ENCODE results near the gene C1orf21. TPM values are rescaled to one million over a fixed set of nuclear protein-coding genes. Genes with fewer than 3 reads are reported as not detected.

Gene C1orf21
- total and polyA plus RNA-seq, 12 donors, result 20.6 to 76.7 (median 67.5) TPM

DNA sequence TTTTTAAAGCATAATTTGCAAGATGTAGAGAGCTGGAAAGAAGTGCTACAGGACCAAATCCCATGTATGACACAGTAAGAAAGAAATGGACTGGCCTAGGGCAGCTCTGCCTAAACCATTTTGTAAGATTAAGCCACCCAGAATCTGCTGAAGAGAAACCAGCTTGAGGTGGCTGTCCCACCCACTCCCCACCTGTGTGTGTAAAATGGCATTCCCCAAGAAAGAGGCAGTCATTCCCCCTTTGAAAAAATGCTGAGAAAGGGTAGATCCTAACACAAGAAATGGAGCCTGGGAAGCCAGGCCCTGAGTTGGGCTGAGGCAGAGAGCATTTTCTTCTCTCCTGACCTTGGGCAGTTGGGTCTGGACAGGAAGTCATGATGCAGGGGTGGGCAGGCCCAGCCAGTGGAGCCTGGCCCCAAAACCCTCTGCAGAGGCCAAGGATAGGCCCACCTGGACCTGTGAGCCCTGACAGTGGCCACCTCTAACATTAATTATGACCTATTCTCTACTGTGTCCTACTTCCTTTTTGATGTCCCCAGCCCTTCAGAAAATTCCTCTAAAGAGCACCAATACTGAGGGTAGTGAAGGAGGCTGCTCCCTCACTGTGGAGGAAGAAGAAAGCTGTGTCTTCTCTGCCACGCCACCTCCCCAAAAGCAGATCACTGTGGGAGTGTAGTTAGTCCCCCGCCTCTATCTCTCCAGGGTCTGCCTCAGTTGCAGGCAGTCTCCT lies 273.8 kb downstream of the C1orf21 start:
- 97 to 98% methylated on average over 2 of the region's 2 CpGs for WGBS, 2 donors
- Histone ChIP-seq H3K4me3 (no peak overlapping the region), H3K27ac (no peak overlapping the region), H3K36me3 (no peaks in the 10 kb centered on the region), H3K27me3 (no peaks in the 10 kb centered on the region), H3K9me3 (no peaks in the 10 kb centered on the region), H3K4me1 (peaks cover 0 to 14% (median 13%) of the 10 kb centered on the region in 9 donors)
- intact Hi-C loops (cut with DNase I), result loop anchor here (5.0 to 10.0 kb wide), 16 partner anchors 38 to 586 kb away; partner anchors contain the start of gene C1orf21 (in 7 of the 10)
- ATAC-seq, result no peak
- no peak for DNase-seq
- TF ChIP-seq, protein P1, sequence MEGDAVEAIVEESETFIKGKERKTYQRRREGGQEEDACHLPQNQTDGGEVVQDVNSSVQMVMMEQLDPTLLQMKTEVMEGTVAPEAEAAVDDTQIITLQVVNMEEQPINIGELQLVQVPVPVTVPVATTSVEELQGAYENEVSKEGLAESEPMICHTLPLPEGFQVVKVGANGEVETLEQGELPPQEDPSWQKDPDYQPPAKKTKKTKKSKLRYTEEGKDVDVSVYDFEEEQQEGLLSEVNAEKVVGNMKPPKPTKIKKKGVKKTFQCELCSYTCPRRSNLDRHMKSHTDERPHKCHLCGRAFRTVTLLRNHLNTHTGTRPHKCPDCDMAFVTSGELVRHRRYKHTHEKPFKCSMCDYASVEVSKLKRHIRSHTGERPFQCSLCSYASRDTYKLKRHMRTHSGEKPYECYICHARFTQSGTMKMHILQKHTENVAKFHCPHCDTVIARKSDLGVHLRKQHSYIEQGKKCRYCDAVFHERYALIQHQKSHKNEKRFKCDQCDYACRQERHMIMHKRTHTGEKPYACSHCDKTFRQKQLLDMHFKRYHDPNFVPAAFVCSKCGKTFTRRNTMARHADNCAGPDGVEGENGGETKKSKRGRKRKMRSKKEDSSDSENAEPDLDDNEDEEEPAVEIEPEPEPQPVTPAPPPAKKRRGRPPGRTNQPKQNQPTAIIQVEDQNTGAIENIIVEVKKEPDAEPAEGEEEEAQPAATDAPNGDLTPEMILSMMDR (IDR thresholded peaks at IDR 0.05), result no peak

DNA sequence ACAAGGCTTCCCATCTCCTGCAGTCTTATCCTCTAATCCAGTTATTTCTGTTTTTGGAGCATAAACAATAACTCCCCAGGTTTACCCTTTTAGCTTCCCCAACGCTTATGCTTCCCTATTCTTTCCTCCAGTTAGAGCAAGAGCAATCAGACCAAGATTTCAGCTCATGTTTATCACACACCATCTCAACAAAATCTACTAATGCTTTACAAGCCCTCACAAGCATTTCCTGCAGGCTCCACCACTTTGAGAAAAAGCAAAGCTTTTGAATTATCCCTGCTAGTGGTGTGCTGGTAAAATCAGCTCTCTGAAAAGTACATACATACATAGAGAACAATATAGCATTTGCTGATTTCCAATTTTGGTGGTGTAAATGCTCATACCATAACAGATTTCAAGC lies 275.0 kb downstream of the C1orf21 start:
- intact Hi-C loops (cut with DNase I), result loop anchor here (5.0 to 10.0 kb wide), 16 partner anchors 40 to 587 kb away; partner anchors contain the start of gene C1orf21 (in 7 of the 10)
- Histone ChIP-seq H3K4me1 (peaks cover 0 to 14% (median 13%) of the 10 kb centered on the region in 9 donors), H3K9me3 (no peaks in the 10 kb centered on the region), H3K27ac (no peak overlapping the region), H3K4me3 (no peak overlapping the region), H3K27me3 (no peaks in the 10 kb centered on the region), H3K36me3 (no peaks in the 10 kb centered on the region)
- DNase-seq (no peak), ATAC-seq (no peak)
- WGBS, 2 donors, result 0 to 55% methylated on average over 1 of the region's 1 CpG
- TF ChIP-seq, protein P1 (IDR thresholded peaks at IDR 0.05), result no peak

DNA sequence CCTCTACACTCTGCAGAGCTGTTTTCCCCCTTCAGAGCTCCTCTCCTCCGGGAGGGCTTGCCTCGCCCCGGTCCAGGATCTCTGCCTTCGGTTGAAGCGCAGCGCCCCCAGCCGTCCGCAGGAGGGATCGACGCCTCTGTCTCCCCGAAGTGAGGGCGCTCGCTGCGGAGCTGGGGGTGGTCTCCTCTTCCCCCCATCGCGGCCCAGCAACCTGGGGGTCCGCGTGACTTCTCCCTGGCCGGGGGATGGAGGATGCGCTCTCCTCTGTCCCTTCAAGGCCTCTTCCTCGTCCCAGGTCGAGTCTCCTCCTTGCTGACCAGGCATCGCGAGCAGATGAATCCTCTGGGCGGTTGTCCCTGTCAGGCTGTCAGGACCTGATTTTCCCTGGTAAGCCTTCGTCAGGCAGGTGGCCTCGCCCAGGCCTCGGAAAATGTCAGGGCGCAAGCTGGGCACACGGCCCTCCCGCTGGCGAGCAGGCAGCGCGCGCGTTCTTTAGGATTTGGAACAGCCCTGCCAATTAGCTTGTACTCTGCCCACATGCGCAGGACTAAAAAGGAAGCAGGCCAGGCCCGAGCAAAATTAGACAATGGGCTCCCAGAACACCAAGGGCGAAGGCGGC lies 277.3 kb downstream of the C1orf21 start:
- DNase-seq (peak; percentile 75 to 86), ATAC-seq (peak; percentile 92 to 96 (median 95))
- intact Hi-C loops (cut with DNase I), result loop anchor here (1.0 to 10.0 kb wide), 19 partner anchors 33 to 589 kb away; partner anchors contain the start of gene C1orf21 (in 7 of the 10)
- TF ChIP-seq, protein P1 (IDR thresholded peaks at IDR 0.05), result peak; percentile 85 to 99 (median 95)
- no peaks in the 10 kb centered on the region for H3K9me3 ChIP-seq
- peak overlapping the region in 4 of 10 donors; percentile 26 to 54 (median 38) for H3K27ac ChIP-seq
- WGBS, 2 donors, result 12 to 19% methylated on average over 40 of the region's 40 CpGs
- H3K4me1 ChIP-seq, result peaks cover 0 to 14% (median 13%) of the 10 kb centered on the region in 9 donors
- H3K36me3 ChIP-seq, result no peaks in the 10 kb centered on the region
- H3K4me3 ChIP-seq, result peak overlapping the region in 9 of 10 donors; percentile 23 to 59 (median 45)
- no peaks in the 10 kb centered on the region for H3K27me3 ChIP-seq

DNA sequence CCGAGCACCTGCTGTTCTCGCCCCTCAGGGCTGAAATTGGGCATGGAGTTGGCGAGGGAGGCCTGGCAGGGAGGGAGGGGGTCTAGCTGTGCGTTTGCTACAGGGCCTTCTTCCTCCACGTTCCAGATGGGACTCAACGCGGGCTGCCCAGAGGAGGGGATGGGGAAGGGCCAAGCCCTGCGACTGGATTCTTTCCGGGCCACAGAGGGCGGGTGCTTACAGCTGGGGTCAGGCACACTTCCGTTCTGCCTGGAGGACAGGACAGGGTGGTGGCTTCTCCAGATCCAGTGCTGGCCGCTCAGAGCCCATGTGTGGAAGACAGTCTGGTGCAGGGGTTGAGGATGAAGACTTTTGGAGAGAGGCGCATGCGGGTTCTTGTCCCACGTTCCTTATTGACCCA lies 277.8 kb downstream of the C1orf21 start:
- H3K27ac ChIP-seq, result peak overlapping the region in 3 of 10 donors; percentile 26 to 54 (median 28)
- TF ChIP-seq, protein P1 (IDR thresholded peaks at IDR 0.05), result no peak
- peaks cover 0 to 14% (median 13%) of the 10 kb centered on the region in 9 donors for H3K4me1 ChIP-seq
- H3K9me3 ChIP-seq, result no peaks in the 10 kb centered on the region
- intact Hi-C loops (cut with DNase I), result loop anchor here (1.0 to 10.0 kb wide), 20 partner anchors 34 to 590 kb away; partner anchors contain the start of gene C1orf21 (in 7 of the 10)
- peak overlapping the region in 7 of 10 donors; percentile 35 to 59 (median 45) for H3K4me3 ChIP-seq
- no peaks in the 10 kb centered on the region for H3K27me3 ChIP-seq
- no peaks in the 10 kb centered on the region for H3K36me3 ChIP-seq
- no peak for DNase-seq
- 73 to 81% methylated on average over 15 of the region's 15 CpGs for WGBS, 2 donors
- ATAC-seq, result peak in 5 of 8 donors; percentile 20 to 47 (median 28)

All from heart right ventricle (tissue), 16 donors.